HG03342 (cell line): ENCODE data around the gene ZNF382.
"Not testable (repeated sequence)": the region's sequence is repeated elsewhere in the genome, so short reads cannot be mapped to it uniquely, and the experiment has no call there.

ENCODE experiments used
- ATAC-seq: cut with Tn5 transposase; IDR thresholded peaks from one replicate; pipeline ENCODE4 v1.9.1; 2021; ENCODE audit warnings: mild to moderate bottlenecking, moderate library complexity; ENCODE audit not compliant: unreplicated experiment

ZNF382 gene

DNA sequence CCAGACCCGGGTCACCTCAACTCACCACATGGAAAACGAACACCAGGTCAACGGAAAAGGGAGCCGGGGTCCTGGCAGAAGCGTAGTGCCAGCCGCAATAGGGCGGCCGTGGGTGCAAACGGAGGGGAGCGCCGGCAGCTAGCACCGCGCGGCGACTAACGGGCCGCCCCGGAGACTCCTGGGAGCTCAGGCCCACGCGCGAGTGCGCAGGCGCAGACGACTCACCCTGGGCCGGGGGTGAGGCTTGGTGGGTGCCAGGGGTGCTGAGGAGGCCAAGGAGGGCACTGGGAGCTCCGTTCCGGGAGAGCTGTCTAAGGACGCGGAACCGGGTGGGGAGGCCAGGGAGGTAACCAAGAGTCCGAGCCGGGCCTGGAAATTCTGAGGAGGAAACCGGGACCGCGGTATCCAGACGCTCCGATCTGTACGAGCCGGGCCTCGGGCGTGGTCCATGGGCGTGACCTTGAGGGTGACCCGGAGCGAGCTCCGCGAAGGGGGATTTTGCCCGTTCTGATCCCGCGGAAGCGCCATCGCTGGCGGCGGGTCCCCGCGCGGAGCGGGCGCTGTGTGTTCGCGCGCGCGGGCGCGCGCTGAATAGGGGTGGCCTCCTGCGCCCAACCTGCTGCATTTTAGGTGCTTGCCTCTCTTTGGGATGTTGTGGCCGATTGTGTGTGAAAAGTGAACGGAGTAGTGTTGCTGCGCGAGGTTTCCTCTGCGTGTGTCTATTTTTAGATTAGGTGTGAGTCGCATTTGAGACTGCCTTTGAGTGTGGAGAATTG is at the start of gene ZNF382:
Gene ZNF382 (plus strand): TSS at position 213 of the 776 bp plus-strand sequence. CDS start 4,602 bp downstream, outside the sequence.
- ATAC-seq, result peak; percentile 70

DNA sequence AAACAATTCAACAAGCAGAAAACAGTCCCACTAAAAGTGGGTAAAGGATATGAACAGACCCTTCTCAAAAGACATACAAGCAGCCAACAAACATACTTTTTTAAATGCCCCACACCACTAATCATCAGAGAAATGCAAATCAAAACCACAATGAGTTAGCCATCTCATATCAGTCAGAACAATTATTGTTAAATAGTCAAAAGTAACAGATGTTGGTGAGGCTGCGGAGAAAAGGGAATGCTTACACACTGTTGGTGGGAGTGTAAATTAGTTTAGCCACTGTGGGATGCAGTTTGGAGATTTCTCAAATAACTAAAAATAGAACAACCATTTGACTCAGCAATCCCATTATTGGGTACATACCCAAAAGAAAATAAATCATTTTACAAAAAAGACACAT is 40.7 kb upstream of the ZNF382 start:
- no peak for ATAC-seq

DNA sequence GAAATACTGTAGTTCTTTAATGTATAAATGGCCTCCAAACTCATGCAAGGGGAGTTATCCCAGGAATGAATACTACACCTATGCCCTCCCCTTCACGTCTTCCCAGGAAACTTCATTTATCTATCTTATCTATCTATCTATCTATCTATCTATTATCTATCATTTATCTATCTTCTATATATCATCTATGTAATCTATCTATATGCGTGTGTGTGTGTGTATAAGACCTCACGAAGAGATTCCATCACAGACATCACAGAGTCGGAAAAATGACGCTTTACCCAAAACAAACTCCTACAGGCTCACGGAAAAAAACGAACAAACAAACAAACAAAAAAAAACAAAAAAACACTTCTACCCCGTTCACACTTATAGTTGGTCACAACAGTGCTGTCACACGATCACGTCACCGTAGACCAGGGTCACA is 32.5 kb upstream of the ZNF382 start:
- no peak for ATAC-seq

DNA sequence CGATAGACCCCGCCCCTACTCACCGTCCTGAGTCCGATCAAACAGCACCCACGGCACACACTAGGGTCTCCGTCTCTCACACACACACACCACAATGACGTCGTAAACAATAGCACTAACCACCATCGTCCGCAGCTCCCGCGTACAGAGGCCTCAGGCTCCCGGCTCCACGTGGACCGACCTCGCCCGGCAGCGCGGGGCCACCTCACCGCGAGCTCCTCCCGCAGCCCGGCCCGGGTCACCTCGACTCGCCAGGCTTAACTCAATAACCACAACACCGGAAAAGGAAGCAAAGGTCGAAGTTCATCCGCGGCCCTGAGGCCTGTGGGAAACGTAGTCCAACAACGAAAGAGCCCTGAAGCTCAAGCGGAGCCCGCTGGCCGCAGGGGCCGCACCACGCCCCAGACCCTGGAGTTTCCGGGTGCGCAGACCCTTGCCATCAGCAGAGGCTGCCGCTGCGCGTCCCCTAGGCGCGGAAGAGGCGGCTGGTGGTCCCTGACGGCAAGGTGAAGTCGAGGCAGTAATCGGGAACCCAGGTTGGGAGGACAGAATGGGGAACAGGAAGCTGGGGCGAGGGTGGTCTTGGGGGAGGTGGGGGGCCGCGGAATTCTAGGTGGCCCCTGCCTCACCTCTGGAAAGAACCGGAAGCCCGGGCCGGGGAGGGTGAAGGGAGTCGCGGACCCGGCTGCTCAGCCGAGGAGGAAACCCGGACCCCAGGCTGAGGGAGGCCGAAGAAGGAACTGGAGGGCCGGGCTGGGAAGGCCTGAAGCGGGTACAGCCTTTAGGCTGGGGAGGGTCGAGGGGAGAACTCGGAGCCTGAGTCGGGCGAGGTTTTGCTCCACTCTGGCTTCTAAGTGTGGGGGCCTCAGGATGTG is 31.9 kb upstream of the ZNF382 start, which contains the start of gene ZNF529:
Gene ZNF529 (minus strand): TSS at position 273 of the 875 bp plus-strand sequence. CDS start 946 bp downstream, outside the sequence.
- ATAC-seq, result peak; percentile 90

DNA sequence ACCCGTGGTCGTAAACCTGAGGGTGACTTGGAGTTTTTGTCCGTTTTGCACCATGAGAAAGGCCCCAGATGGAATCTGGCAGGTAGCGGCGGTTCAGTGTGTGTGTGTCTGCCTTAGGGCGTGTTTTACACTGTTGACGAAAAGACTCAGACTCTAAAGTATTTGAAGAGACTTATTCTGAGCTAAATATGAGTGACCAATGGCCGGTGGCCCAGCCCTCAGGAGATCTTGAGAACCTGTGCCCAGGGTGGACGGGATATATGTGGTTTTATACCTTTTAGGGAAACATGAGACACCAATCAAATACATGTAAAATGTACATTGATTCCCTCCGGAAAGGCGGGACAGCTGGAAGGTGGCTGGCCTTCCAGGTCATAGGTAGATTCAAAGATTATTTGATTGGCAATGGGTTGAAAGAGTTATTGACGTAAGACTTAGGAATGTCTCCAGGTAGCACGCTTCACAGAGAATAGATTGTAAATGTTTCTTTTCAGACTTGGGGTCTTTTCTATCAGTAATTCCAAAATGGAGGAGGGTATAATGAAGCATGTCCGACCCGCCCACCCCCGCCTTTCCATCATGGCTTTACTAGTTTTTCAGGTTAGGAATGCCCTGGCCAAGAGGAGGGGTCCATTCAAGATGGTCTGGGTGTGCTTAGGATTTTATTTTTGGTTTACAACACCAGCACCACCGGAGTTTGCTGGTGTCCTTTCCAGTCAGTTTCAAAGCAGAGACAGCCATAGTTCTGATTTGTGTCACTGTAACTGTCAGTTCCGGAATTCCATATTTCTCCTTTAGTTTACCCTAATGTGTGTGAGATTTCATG is 31.0 kb upstream of the ZNF382 start:
- ATAC-seq, result no peak

DNA sequence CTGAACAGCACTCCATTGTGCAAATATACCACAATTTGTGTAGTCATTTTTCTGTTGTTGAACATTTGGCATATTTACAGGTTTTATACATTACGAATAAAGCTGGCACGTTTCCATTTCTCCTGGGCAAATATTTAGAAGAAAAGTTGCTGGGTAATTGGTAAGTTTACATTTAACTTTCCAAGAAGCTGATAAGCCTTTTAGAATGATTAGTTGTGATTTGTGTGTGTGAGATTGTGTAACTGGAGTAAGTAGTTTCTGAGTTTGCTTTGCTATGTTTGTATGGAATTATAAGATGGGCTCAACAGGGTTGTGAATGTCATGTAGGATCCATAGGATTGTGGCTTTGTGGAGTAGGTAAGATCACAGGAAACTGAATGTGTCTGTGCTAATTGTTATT is 30.4 kb upstream of the ZNF382 start:
- no peak for ATAC-seq

DNA sequence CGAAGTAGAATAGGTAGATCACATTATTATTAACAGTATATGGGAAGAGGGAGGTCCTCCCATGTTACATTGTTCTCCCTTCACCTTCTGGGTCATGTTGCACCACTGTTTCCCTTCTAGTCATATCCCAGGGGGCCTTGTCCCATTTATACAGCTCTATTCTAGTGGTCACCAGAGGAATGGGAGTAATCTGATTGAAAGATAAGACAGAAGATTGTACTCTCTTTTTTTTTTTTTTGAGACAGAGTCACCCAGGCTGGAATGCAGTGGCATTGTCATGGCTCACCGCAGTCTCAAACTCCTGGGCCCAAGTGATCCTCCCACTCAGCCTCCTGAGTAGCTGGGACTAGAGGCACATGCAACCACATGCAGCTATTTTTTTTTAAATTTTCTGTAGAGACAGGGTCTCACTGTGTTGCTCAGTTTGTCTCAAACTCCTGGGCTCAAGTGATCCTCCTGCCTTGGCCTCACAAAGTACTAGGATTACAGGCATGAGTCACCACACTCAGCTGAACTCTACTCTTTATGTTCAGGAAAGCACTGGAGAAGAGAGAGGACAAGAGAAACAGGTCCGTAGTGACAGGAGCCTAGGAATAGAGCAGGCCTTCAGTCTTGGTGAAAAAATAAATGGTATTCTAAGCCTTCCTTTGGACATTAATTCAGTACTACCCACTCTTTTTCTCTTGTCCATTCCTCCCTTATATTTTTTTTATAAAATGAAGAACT is 27.7 kb upstream of the ZNF382 start:
- no peak for ATAC-seq

DNA sequence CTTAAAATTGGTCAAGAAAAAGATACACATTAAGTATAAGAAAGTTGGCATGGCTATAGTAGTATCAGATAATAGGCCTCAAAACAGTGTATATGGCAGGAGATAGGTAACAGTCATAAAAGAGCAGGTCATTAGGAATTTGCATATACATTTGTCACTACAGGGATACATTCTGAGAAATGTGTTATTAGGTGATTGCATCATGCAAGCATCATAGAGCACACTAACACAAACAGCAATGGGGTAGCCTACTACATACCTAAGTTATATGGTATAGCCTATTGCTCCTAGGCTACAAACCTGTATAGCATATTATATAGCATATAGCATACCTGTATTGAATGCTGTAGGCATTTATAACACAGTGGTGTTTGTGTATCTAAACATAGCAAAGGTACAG is 25.9 kb upstream of the ZNF382 start:
- ATAC-seq, result no peak

DNA sequence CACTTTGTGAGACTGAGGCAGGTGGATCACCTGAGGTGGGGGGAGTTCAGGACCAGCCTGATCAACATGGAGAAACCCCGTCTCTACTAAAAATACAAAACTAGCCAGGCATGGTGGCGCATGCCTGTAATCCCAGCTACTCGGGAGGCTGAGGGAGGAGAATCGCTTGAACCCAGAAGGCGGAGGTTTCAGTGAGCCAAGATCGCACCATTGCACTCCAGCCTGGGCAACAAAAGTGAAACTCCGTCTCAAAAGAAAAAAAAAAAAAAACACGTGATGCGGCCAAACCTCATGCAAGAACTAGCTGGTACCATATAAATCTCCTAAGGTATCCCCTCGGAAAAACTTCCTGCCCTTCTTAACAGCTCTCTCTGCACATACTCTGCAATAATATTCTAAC is 2.4 kb upstream of the ZNF382 start:
- not testable (repeated sequence) for ATAC-seq

DNA sequence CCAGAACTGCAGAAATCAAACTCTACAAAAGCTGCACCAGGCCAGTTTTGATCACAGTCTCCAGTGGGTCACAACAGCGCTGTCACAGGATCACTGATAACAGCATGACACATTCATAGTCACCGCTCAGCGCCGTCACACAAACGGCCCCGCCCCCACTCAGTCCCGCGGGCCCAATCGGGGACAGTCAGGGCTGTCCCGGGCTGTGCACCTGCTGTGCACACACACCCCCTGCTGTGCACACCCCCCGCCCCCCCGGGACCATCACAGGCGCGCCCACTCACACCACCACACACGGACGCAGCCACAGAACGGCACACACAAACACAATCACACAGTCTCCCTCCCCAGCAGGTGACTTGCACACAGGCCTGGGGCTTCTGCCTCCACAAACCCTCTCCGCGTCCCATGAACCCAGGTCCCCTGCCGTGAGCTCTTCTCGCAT is 435 bp upstream of the ZNF382 start:
- ATAC-seq, result peak; percentile 71

DNA sequence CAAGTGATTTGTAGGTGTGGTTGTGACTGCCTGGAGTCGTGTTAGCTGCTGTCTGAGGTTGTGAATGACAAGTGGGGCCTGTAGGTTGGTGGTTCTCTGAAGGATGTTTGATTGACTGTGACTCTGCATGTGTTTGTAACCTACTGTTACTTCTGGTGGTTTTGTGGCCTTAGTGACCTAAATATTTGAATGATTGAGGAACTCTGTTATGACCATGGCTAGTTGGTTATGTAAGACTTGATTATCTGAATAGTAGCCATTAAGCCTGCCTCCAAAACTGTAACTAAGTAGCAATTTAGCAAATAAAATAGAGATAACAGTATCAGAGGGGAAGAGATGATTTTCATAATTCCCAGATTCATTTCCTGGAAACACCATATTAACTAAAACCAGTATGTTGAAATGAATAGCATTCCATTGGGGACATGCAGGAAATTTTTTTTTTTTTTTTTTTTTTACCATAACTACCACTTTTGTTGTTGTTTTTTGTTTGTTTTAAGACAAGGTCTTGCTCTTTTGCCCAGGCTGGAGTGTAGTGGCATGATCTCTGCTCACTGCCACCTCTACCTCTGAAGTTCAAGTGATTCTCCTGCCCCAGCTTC is 865 bp downstream of the ZNF382 start:
- peak; percentile 12 for ATAC-seq

DNA sequence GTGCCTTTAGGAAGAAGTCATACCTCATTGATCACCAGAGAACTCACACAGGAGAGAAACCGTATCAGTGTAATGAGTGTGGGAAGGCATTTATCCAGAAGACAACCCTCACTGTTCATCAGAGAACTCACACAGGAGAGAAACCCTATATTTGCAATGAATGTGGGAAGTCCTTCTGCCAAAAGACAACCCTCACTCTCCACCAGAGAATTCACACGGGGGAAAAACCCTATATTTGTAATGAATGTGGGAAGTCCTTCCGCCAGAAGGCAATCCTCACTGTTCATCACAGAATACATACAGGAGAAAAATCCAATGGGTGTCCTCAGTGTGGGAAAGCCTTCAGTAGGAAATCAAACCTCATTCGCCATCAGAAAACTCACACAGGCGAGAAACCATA is 21.9 kb downstream of the ZNF382 start:
- no peak for ATAC-seq

DNA sequence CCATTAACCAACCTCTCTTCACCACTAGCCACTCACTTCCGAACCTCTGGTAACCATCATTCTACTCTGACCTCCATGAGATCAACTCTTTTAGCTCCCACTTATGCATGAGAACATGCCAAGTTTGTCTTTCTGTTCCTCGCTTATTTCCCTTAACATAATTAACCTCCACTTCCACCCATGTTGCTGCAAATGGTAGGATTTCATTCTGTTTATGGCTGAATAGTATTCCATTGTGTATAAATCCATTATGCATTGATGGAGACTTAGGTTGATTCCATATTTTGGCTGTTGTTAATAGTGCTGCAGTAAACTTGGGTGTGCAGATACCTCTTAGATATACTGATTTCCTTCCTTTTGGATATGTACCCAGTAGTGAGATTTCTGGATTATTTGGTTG is 30.2 kb downstream of the ZNF382 start:
- no peak for ATAC-seq

DNA sequence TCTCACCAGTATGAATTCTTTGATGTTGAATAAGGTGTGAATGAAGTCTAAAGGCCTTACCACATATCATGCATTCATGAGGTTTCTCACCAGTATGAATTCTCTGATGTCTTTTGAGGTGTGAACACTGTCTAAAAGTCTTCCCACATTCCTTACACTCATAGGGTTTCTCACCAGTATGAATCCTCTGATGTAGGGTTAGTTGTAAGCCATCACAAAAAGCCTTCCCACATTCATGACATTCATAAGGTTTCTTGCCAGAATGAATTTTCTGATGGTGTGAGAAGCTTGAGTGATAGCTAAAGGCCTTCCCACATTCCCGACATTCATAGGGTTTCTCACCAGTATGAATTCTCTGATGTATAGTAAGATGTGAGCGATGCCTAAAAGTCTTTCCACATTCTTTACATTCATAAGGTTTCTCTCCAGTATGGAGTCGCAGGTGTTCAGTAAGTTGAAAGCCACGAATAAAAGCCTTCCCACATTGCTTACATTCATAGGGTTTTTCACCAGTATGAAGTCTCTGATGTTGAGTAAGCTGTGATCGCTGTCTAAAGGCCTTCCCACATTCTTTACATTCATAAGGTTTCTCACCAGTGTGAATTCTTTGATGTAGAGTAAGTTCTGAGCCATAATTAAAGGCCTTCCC is 33.9 kb downstream of the ZNF382 start:
- ATAC-seq, result no peak

DNA sequence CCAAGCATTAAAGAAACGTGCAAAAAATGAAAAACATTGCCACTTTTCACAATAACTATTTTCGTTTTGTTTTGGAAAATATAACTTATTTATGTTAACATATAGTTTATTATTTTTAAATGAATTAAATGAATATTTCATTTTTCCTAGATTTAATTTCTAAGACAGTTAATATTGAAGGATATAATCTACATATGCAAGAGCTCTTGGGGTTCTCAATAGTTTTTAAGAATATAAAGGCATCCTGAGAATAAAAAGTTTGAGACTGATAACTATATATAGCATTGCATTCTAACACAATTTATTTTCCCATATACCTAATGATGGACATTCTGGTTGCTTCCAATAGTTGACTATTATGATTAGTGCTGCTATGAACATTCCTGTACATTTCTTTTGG is 41.6 kb downstream of the ZNF382 start:
- no peak for ATAC-seq

DNA sequence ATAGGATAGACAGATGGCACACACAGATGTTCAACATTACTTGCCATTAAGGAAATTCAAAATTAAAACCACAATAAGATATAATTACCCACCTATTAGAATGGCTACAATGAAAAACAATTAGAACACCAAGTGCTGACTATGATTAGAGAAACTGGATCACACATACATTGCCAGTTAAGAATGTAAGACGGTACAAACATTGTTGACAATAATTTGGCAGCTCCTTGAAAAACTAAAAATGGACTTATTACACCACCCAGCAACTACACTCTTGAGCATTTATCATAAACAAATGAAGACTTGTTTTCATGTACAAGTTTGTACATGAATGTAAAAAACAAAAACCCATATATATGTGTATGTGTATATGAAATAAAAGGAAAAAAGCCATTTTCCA is 47.8 kb downstream of the ZNF382 start:
- no peak for ATAC-seq

DNA sequence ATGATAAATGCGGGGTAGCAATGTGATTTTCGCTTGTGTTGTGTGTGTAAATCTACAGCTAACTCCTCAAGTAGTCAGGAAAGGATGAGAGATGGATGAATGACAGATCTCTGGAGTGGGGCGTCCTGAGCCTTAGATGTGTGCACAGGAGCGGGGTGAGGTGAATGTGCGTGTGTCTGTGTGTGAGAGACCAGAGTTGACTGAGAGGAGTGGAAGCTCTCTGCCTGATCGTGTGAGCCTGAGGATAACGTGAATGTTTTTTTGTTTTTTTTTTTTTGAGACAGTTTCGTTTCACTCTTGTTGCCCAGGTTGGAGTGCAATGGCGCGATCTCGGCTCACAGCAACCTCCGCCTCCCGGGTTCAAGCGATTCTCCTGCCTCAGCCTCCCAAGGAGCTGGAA is 60.7 kb downstream of the ZNF382 start:
- ATAC-seq, result no peak

DNA sequence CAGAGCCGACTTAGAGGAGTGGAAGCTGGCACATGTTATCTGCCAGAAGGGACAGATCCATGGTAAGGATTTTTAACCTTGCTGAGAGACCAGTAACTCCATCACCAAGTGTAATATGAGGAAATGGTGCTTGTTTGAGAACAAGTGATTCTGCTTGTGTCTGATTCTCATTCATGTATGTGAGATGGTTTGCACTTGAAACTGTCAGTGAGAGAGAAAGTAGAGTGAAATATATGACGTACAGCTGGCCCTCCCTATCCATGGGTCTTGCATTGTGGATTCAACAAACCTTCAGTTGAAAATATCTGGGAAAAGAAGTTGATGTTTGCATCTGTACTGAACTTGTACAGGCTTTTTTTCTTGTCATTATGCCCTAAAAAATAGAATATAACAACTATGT is 63.5 kb downstream of the ZNF382 start:
- no peak for ATAC-seq

DNA sequence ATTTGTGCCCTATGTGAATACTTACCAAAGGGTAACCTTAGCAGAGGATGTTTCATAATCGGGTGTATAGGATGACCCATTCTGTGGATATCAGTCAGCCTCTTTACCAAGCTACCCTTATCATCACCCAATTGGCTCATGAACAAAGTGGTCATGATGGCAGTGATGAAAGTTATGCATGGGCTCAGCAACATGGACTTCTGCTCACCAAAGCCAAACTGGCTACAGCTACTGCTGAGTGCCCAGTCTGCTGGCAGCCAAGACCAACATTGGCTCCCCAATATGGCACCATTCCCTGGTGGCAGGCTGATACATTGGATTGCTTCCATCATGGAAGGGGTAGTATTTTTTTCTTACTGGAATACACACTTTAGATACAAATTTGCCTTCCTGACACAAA is 67.3 kb downstream of the ZNF382 start:
- ATAC-seq, result no peak
